ENCODE results near the gene TTYH1.

DNA sequence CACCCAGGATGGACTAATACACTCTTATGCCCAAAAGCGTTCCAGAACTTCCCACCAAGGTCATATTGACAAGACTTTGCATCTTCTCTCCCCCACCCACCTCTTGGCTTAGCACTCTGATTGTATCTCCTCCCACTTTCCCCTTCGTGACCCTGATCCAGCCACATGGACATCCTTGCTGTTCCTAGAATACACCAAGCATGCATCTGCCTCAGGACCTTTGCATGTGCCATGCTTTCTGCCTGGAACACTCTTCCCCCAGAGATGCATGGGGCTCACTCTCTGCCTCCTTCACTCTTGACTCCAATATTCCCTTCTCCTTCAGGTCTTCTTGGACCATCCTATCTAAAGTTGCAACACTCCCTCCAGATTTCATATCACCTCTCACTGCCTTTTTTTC, 34.4 kb upstream of the TTYH1 start:
- no peak for TF ChIP-seq CTCF (IDR thresholded peaks at IDR 0.05)
- TF ChIP-seq POLR2A (IDR thresholded peaks at IDR 0.05): no peak
- no peak for TF ChIP-seq EP300 (IDR thresholded peaks at IDR 0.05)
